H9 (cell line): ENCODE results near the gene BLOC1S1. TPM values are rescaled to one million over a fixed set of nuclear protein-coding genes. Genes with fewer than 3 reads are reported as not detected.

ENCODE experiments used
- DNase-seq: peaks from one replicate; pipeline ENCODE4 v3.0.0-alpha.2; 2017
- H2AFZ ChIP-seq: one replicate; pipeline ENCODE4 v1.6.1; 2013; ENCODE audit warnings: mild to moderate bottlenecking, low read length, control low read depth, moderate library complexity
- H2AK5ac ChIP-seq: 2 replicates; pipeline ENCODE4 v1.6.1; 2013; ENCODE audit warnings: low read length, control low read depth, mixed read lengths; ENCODE audit not compliant: insufficient read length
- H2BK120ac ChIP-seq: one replicate; pipeline ENCODE4 v1.6.1; 2013; ENCODE audit warnings: low read depth, mild to moderate bottlenecking, low read length, control low read depth, inconsistent platforms; ENCODE audit not compliant: poor library complexity, severe bottlenecking
- H2BK12ac ChIP-seq: 2 replicates; pipeline ENCODE4 v1.6.1; 2013; ENCODE audit warnings: low read length, control low read depth, mixed read lengths, low read depth; ENCODE audit not compliant: insufficient read length
- H2BK15ac ChIP-seq: 2 replicates; pipeline ENCODE4 v1.6.1; 2013; ENCODE audit warnings: low read depth, low read length, control low read depth
- H2BK20ac ChIP-seq: one replicate; pipeline ENCODE4 v1.6.1; 2013; ENCODE audit warnings: low read depth, mild to moderate bottlenecking, low read length, control low read depth, inconsistent platforms; ENCODE audit not compliant: poor library complexity, severe bottlenecking
- H2BK5ac ChIP-seq: 2 replicates; pipeline ENCODE4 v1.6.1; 2013; ENCODE audit warnings: low read length, control low read depth, mixed read lengths; ENCODE audit not compliant: insufficient read length
- H3K14ac ChIP-seq: 2 replicates; pipeline ENCODE4 v1.6.1; 2013; ENCODE audit warnings: low read length, control low read depth; ENCODE audit not compliant: insufficient read depth
- H3K18ac ChIP-seq: 2 replicates; pipeline ENCODE4 v1.6.1; 2013; ENCODE audit warnings: low read depth, mild to moderate bottlenecking, mixed read lengths, low read length, control low read depth; ENCODE audit not compliant: insufficient read length
- H3K23ac ChIP-seq: 2 replicates; pipeline ENCODE4 v1.6.1; 2013; ENCODE audit warnings: low read length, control low read depth, mixed read lengths, low read depth; ENCODE audit not compliant: insufficient read length
- H3K23me2 ChIP-seq: 2 replicates; pipeline ENCODE4 v1.6.1; 2013; ENCODE audit warnings: low read depth, mild to moderate bottlenecking, mixed read lengths, low read length, control low read depth; ENCODE audit not compliant: insufficient read length, poor library complexity, severe bottlenecking
- H3K27ac ChIP-seq: 2 replicates; pipeline ENCODE4 v1.5.1; 2013; ENCODE audit warnings: low read length, control low read depth, mixed read lengths, low read depth; ENCODE audit not compliant: insufficient read length
- H3K27me3 ChIP-seq: 2 replicates; pipeline ENCODE4 v1.6.1; 2013; ENCODE audit warnings: low read length, control low read depth, inconsistent platforms; ENCODE audit not compliant: insufficient read depth
- H3K4ac ChIP-seq: 2 replicates; pipeline ENCODE4 v1.6.1; 2013; ENCODE audit warnings: low read depth, mild to moderate bottlenecking, control low read depth, inconsistent platforms, low read length, moderate library complexity
- H3K4me1 ChIP-seq: 2 replicates; pipeline ENCODE4 v1.6.1; 2013; ENCODE audit warnings: low read length, control low read depth, inconsistent platforms; ENCODE audit not compliant: insufficient read depth
- H3K4me2 ChIP-seq: 2 replicates; pipeline ENCODE4 v1.6.1; 2013; ENCODE audit warnings: low read length, control low read depth, mixed read lengths; ENCODE audit not compliant: insufficient read length, insufficient read depth
- H3K56ac ChIP-seq: 2 replicates; pipeline ENCODE4 v1.6.1; 2013; ENCODE audit warnings: low read depth, mild to moderate bottlenecking, mixed read lengths, low read length, control low read depth; ENCODE audit not compliant: insufficient read length
- H3K79me1 ChIP-seq: 2 replicates; pipeline ENCODE4 v1.6.1; 2013; ENCODE audit warnings: low read depth, mild to moderate bottlenecking, moderate library complexity, low read length, control low read depth, inconsistent platforms; ENCODE audit not compliant: insufficient read depth, poor library complexity, severe bottlenecking
- H3K79me2 ChIP-seq: 2 replicates; pipeline ENCODE4 v1.6.1; 2013; ENCODE audit warnings: low read length, control low read depth, inconsistent platforms; ENCODE audit not compliant: insufficient read depth
- H3K9ac ChIP-seq: 2 replicates; pipeline ENCODE4 v1.6.1; 2013; ENCODE audit warnings: low read length, control low read depth, mixed read lengths; ENCODE audit not compliant: insufficient read length; ENCODE audit errors: extremely low read depth
- H3K9me3 ChIP-seq: one replicate; pipeline ENCODE4 v1.6.1; 2013; ENCODE audit warnings: low read depth, low read length, inconsistent platforms; ENCODE audit not compliant: control insufficient read depth
- H3T11ph ChIP-seq: one replicate; pipeline ENCODE4 v1.6.1; 2013; ENCODE audit warnings: mild to moderate bottlenecking, low read length, control low read depth, inconsistent platforms
- H4K20me1 ChIP-seq: one replicate; pipeline ENCODE4 v1.6.1; 2013; ENCODE audit not compliant: control insufficient read depth, insufficient read length, insufficient read depth
- H4K5ac ChIP-seq: 2 replicates; pipeline ENCODE4 v1.6.1; 2013; ENCODE audit warnings: low read depth, mild to moderate bottlenecking, mixed read lengths, low read length, control low read depth; ENCODE audit not compliant: insufficient read length
- H4K8ac ChIP-seq: replicated peaks from 2 replicates; pipeline ENCODE4 v1.6.1; 2013; ENCODE audit warnings: low read length, control low read depth, mixed read lengths, low read depth; ENCODE audit not compliant: insufficient read length
- H4K91ac ChIP-seq: 2 replicates; pipeline ENCODE4 v1.6.1; 2013; ENCODE audit warnings: low read depth, mild to moderate bottlenecking, moderate library complexity, mixed read lengths, low read length, control low read depth; ENCODE audit not compliant: insufficient read length
- H3K27ac Mint-ChIP-seq, 3 experiments: 2 replicates in 2 of 3; 3 replicates in 1 of 3; pipeline ENCODE4 v1.8.0; 2020 to 2021; ENCODE audit warnings: mixed read lengths in 3 of 3, mild to moderate bottlenecking in 1 of 3, moderate library complexity in 1 of 3
- H3K27me3 Mint-ChIP-seq: 2 replicates; pipeline ENCODE4 v1.8.0; 2021; ENCODE audit warnings: low read depth, mild to moderate bottlenecking, moderate library complexity, mixed read lengths
- H3K36me3 Mint-ChIP-seq, 3 experiments: 2 replicates in 2 of 3; 3 replicates in 1 of 3; pipeline ENCODE4 v1.8.0; 2020 to 2021; ENCODE audit warnings: low read depth in 3 of 3, mixed read lengths in 3 of 3; ENCODE audit not compliant: insufficient read depth in 1 of 3
- H3K4me1 Mint-ChIP-seq, 2 experiments: 2 replicates each; pipeline ENCODE4 v1.8.0; 2020; ENCODE audit warnings: mixed read lengths in 2 of 2
- H3K4me3 Mint-ChIP-seq, 2 experiments: 2 replicates in 1 of 2; 3 replicates in 1 of 2; pipeline ENCODE4 v1.8.0; 2020 to 2021; ENCODE audit warnings: mild to moderate bottlenecking in 2 of 2, mixed read lengths in 2 of 2, moderate library complexity in 1 of 2
- H3K9me3 Mint-ChIP-seq, 2 experiments: 2 replicates in 1 of 2; 3 replicates in 1 of 2; pipeline ENCODE4 v1.8.0; 2020; ENCODE audit warnings: mild to moderate bottlenecking in 2 of 2, mixed read lengths in 2 of 2, moderate library complexity in 1 of 2
- CTCF ChIP-seq: fragments of 200-600 bp; sonication (generic); conservative IDR thresholded peaks from 3 replicates; pipeline ENCODE4 v1.8.0; 2021; ENCODE audit warnings: antibody characterized with exemption, mild to moderate bottlenecking
- WGBS: extraction: QIAGEN DNeasy Blood & Tissue Kit; methylation state at CpG from one replicate; pipeline ENCODE4 v1.1.7; 2013; ENCODE audit warnings: missing lambda C conversion rate, low lambda C conversion rate, mixed read lengths; ENCODE audit not compliant: insufficient read length; ENCODE audit errors: extremely low coverage; 5-methylcytosine and 5-hydroxymethylcytosine counted together
- total RNA-seq: library from RNA; stranded (reverse); gene quantifications from 2 replicates; pipeline ENCODE4 v1.2.1, GENCODE V29; 2021

Gene BLOC1S1
- total RNA-seq, 1 experiment from 2014 or later: 108 TPM

GRCh38 chr12:55681142-55682077, 34.4 kb upstream of the BLOC1S1 start:
- Mint-ChIP-seq H3K4me3 (peak overlapping the region; percentile 64 to 70; a peak in 4 of 5 replicates), H3K4me1 (peaks cover 20 to 21% of the 10 kb centered on the region in 2 experiments), H3K27me3 (peaks cover 1% of the 10 kb centered on the region; the same call in 1 of the 2 replicates), H3K27ac (peak overlapping the region in 2 of 3 experiments; percentile 89 to 96; a peak in 4 of 7 replicates), H3K36me3 (peaks cover 0 to 19% (median 9%) of the 10 kb centered on the region in 3 experiments; a peak in 4 of 7 replicates), H3K9me3 (no peaks in the 10 kb centered on the region)
- Histone ChIP-seq H3K27ac (no peak overlapping the region), H3K14ac (no peak overlapping the region), H2AFZ (no peak overlapping the region), H4K91ac (no peak overlapping the region), H3T11ph (no peak overlapping the region), H2BK5ac (no peak overlapping the region), H4K5ac (no peak overlapping the region), H2BK20ac (no peak overlapping the region), H3K79me2 (no peaks in the 10 kb centered on the region), H2BK15ac (no peak overlapping the region), H3K23me2 (no peaks in the 10 kb centered on the region), H2BK12ac (no peak overlapping the region), H4K20me1 (no peaks in the 10 kb centered on the region), H3K4me2 (peak overlapping the region; percentile 33), H2BK120ac (no peak overlapping the region), H3K23ac (no peak overlapping the region), H3K9me3 (no peaks in the 10 kb centered on the region), H2AK5ac (no peak overlapping the region), H3K27me3 (no peaks in the 10 kb centered on the region), H3K4me1 (no peaks in the 10 kb centered on the region), H3K4ac (no peak overlapping the region), H4K8ac (no peak overlapping the region), H3K18ac (peak overlapping the region; percentile 9), H3K9ac (no peak overlapping the region), H3K56ac (no peak overlapping the region), H3K79me1 (no peaks in the 10 kb centered on the region)
- TF ChIP-seq CTCF: peak; percentile 68
- no CpG with 5 or more reads among the region's 17 CpGs for WGBS
- peak; percentile 95 for DNase-seq
